Lower leg skin (tissue), 3 donors: ENCODE results near the gene DGKA.

Experiments used
- POLR2A ChIP-seq, 2 donors: fragments of 450-650 bp; IDR thresholded peaks; one replicate each; pipeline ENCODE4 v1.6.1; 2016 to 2017; ENCODE audit warnings: antibody characterized with exemption in 2 of 2, mild to moderate bottlenecking in 1 of 2, moderate library complexity in 1 of 2
- TF ChIP-seq, protein P1 (sequence below), 3 donors: fragments of 450-650 bp; IDR thresholded peaks; one replicate each; pipeline ENCODE4 v1.5.1; 2016; ENCODE audit warnings: antibody characterized with exemption in 3 of 3, mild to moderate bottlenecking in 3 of 3, moderate library complexity in 2 of 3

- TF ChIP-seq, protein P1, sequence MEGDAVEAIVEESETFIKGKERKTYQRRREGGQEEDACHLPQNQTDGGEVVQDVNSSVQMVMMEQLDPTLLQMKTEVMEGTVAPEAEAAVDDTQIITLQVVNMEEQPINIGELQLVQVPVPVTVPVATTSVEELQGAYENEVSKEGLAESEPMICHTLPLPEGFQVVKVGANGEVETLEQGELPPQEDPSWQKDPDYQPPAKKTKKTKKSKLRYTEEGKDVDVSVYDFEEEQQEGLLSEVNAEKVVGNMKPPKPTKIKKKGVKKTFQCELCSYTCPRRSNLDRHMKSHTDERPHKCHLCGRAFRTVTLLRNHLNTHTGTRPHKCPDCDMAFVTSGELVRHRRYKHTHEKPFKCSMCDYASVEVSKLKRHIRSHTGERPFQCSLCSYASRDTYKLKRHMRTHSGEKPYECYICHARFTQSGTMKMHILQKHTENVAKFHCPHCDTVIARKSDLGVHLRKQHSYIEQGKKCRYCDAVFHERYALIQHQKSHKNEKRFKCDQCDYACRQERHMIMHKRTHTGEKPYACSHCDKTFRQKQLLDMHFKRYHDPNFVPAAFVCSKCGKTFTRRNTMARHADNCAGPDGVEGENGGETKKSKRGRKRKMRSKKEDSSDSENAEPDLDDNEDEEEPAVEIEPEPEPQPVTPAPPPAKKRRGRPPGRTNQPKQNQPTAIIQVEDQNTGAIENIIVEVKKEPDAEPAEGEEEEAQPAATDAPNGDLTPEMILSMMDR (IDR thresholded peaks at IDR 0.05) = no peak
- TF ChIP-seq POLR2A (IDR thresholded peaks at IDR 0.05) = no peak
Measured at GRCh38 chr12:56001487-56002100, 70.6 kb downstream of the DGKA start.
